ENCODE results near the gene NCK1.

DNA sequence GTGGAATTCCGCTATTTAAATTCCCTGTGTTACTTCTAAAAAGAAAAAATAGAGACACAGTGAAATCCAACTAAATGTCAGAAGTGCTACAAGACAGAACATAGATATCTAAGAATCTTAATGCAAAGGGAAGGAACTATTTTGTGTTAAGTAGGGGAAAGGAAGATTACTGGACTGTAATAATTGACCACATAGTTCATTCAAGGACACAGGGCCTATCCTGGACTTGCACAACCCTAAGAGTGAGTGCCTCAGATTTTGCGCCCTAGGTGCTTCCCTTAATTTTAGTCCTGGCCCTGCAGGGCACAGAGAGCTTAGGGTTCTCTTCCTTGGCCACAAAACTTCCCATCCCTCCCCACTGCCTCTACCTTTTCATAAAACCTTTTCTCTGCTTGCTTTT lies 92.2 kb downstream of the NCK1 start:
- TF ChIP-seq, protein P1, sequence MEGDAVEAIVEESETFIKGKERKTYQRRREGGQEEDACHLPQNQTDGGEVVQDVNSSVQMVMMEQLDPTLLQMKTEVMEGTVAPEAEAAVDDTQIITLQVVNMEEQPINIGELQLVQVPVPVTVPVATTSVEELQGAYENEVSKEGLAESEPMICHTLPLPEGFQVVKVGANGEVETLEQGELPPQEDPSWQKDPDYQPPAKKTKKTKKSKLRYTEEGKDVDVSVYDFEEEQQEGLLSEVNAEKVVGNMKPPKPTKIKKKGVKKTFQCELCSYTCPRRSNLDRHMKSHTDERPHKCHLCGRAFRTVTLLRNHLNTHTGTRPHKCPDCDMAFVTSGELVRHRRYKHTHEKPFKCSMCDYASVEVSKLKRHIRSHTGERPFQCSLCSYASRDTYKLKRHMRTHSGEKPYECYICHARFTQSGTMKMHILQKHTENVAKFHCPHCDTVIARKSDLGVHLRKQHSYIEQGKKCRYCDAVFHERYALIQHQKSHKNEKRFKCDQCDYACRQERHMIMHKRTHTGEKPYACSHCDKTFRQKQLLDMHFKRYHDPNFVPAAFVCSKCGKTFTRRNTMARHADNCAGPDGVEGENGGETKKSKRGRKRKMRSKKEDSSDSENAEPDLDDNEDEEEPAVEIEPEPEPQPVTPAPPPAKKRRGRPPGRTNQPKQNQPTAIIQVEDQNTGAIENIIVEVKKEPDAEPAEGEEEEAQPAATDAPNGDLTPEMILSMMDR (conservative IDR thresholded peaks at IDR 0.05; ENCODE audit: low read depth, low read length), result no peak
- TF ChIP-seq EZH2 (IDR thresholded peaks at IDR 0.05; ENCODE audit: low read length, unreplicated experiment) (no peak), EZH2phosphoT487 (IDR thresholded peaks at IDR 0.05; ENCODE audit: borderline replicate concordance, low read length) (no peak)

All from PC-3 (cell line).